NCI-H1436 treated with DMSO at 0.1 percent for 48 hours (cell line): ENCODE results near the gene HOXC4.
"Not testable (repeated sequence)": the region's sequence is repeated elsewhere in the genome, so short reads cannot be mapped to it uniquely, and the experiment has no call there.

Experiments used
- DNase-seq: peaks from one replicate; lab custom pipeline; 2025; lab: John Stamatoyannopoulos, UW

Gene HOXC4

DNA sequence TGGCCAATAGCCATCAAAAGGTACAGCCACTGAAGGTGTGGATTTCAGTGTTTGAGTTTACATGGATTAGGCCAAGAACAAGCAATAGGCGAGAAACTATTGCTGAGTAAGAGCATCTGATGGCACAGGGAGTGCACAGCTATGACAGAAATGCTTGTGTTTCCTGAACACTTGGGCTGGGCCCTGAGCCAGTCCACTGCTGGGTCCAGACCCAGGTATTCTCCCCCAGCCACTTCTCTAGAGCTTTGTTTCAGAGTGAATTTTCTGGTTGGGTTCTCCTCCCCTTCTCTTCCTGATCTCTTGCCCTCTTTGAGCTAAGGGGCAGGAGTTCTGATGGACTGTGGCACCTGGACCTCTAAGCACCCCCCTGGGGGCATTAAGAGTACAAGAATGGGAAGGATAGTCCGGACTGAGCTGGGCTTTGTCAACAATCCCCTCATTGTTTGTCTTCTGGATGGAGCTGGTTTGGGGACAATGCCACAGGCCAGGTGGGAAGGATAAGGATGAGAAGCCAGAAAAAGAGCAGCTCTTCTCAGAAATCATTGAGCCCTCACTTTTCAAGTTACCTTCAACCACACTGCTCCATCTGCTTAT lies 12.4 kb upstream of the HOXC4 start:
- no peak for DNase-seq

GRCh38 chr12:54042033-54042432 lies 11.6 kb upstream of the HOXC4 start:
- DNase-seq = not testable (repeated sequence)

DNA sequence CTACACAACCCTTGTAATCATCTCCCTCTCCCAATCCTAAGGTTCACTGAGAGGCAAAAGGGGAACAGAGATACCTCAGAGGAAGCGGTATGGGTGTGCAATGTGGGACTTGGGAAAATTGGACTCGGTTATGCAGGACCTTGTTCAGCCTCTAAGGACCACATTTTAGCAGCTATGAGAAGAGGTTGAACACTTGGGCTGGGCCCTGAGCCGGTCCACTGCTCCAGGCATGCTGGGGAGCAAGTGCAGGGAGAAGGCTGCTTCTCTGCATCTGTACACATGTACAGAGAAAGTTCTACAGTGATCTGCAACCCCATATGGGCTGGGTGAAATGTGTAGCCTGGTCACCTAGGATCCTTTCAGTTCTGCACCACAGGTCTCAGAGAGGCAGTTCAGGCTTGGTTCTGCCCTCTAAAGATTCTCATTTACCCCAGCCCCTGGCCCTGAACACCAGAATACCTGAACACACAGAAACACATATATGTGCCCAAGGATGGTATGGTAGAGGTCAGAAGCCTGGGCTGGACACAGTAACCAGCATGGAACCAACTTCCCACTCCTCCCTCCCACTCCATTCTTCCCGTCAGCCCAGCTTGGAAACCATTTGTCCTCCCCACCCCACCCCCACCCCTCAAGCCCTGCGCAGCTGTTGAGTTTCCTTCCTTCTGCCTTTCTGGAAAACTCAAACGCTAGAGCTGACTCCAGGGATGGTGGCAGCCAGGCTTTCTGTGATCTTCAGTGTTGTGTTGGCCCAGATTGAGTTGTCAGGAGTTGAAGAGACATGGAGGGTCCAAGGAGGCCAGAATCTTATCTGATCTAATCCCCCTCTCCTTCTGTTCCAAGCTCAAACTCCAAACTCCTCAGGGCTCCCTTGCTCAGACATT lies 10.4 kb upstream of the HOXC4 start:
- DNase-seq = no peak

- no peak for DNase-seq
Observed at GRCh38 chr12:54044425-54045103, 9.1 kb upstream of the HOXC4 start.

DNA sequence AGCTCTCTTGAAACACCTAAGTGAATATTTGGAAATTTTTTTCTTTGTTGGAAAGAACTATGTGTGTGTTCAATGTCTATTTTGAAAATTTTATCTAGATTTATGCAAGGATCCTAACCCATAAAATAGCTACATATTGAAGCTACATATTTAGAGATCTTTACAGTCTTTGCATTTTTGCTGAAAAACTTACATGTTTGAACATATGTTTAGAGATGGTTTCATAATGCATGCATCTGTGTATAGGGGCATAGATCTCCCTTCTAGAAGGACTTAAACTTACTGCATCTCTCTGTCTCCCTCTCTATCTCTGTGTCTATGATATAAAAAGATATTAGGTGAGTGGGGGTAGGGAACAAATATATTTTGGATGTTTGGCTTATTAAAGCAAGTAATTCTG lies 8.2 kb upstream of the HOXC4 start:
- DNase-seq = no peak

GRCh38 chr12:54045868-54046521 lies 7.6 kb upstream of the HOXC4 start:
- no peak for DNase-seq

DNA sequence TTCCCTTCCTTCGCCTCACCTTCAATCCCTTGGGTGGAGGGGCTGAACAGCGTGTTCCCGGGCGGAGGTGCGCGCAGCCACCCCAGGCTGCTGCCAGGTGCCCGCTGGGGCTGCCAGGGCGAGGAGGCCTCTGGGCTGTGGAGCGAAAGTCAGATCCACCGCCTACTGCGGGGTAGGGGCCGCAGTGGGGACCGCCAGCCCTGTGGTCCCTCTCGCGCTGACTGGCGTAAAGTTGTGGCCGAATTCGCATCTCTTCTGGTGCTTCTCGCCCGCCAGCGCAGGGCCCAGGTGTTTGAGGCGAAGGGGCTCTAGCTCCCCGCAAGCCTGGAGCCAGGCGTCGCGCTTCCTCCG lies 6.9 kb upstream of the HOXC4 start:
- no peak for DNase-seq

- DNase-seq = no peak
Observed at GRCh38 chr12:54047160-54047963, 6.3 kb upstream of the HOXC4 start.

GRCh38 chr12:54047964-54048303 lies 5.7 kb upstream of the HOXC4 start:
- no peak for DNase-seq

DNA sequence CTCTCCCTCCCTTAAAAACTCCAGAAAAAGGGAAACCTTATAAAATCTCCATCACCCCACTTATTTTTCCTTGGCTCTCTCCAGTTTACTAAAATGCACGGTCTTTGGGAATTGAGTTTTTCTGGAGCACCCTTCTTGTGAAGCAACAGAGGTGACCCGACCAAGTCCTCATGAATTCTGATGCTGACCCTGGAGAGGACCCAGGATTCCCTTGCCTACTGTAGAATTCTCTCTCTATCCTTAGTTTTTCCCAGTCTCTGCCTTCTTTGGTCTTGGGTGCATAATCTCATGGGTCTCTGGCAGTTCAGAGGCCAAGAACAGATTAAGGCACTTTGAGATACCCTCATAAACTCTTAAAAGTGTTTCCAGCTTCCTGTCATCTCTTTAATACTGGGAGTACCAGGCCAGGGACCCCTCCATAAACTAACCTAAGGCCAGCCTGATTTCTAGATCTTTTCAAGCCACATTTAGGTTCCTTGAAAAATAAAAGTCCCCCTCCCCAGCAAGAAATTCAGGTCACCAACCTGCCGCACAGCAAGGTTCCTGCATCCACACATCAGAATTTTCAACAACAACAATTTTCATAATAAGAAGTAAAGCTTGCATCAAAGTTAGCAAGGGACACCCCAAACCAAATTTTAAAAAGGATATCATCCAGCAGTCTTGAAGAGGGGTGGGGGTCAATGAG lies 5.1 kb upstream of the HOXC4 start:
- no peak for DNase-seq

- no peak for DNase-seq
Observed at GRCh38 chr12:54049108-54049507, 4.5 kb upstream of the HOXC4 start.

DNA sequence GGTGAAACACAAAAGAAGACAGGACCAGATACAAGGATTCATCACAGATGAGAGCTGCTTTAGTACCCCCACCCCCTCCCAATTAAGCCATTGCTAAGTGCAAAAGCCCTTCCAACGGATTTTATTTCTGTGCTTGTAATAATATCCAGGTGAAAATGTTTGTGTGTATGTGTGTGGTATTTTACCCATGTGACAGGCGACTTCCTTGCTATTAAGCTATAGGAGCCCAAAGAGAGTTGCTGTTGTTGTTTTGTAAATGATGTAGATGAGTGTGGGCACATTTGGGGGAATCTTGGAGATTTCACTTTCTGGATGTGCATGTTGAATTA lies 3.2 kb upstream of the HOXC4 start:
- DNase-seq = no peak

DNA sequence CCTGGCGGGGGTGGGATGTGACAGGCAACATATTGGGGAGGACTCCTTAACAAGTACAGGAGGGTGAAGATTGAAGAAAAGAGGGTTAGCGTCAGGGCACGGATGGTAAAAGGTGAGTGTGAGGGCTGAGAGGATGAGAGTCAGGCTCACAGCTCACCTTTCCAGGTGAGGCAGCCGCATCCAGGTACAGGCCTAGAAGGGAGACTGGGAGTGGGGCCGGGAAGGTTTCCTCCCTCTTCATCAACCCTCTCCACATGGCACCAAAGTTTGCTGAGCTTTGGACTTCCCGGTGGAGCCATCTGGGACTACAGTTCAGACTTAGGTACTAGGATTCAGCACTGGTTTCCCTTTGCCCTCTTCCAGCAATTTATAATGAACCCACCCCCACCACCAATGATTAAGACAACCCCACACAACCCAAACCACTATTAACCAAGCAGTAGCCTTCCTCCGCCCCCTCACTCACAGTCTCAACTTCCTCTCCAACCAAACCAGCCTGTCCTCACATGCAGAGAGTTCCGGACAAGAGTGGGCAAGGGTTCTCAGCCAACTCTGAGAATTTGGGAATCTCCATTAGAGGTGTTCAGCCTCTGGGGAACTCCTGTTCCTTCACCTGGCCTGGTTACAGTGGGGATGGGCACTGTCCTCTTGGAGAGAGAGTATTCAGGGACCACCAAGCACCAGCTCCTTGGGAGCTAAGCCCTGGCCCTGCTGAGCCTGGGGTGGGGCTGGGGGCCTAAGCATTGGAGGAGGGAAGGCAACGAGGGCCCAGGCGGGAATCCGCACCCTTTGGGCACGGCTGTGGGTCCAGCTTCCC lies 2.4 kb upstream of the HOXC4 start:
- no peak for DNase-seq

DNA sequence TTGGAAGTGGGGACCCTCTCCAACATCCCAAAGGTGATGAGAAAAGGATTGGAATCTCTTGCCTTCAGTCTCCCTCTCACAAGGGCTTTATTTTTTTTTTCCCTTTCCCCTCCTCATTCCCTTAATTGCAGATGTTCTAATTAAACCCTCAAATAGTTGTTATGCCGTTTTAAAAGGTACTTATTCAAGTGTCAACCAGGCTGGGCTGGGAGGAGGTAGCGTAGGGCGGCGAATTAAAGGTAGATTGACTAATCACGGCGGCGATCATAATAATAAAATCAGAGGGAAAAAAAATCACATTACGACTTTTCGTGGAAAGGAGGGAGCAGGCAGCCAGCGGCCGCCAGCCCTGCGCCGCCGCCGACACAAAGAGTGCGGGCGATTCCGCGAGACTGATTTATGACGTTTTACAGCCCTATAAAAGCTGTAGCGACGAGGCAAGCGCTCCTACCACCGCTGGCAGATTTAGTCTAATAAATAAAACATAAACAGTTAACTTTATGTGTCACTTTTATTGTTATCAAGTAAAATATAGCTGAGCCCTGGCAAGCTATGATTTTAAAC lies 1.7 kb upstream of the HOXC4 start:
- no peak for DNase-seq

DNA sequence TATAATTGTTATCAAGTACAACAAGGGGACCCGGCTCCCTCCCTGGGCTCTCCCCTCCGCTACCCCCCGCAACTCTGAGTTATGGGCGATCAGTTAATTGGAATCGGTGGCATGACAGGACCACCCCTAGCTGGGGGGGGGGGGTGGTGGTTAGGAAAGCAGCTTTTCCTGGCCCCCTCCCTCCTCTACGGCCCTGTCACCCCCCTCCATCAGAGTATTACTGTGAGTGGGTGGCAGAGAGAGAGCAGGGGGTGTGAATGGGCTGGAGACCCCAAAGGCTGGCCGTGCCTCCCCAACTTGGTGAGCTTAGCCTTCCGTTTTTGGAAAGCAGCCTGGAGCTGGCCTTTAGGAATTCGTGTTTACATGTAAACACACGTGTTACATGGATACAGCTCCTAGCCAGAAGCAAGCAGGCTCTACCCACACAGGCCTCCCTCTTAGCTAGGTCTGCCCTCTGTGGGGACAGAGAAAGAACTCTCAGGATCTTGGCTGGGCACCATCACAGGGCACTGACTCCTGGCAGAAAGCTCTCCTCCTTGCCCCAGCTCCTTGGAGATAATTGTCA lies 1.1 kb upstream of the HOXC4 start:
- DNase-seq = no peak

DNA sequence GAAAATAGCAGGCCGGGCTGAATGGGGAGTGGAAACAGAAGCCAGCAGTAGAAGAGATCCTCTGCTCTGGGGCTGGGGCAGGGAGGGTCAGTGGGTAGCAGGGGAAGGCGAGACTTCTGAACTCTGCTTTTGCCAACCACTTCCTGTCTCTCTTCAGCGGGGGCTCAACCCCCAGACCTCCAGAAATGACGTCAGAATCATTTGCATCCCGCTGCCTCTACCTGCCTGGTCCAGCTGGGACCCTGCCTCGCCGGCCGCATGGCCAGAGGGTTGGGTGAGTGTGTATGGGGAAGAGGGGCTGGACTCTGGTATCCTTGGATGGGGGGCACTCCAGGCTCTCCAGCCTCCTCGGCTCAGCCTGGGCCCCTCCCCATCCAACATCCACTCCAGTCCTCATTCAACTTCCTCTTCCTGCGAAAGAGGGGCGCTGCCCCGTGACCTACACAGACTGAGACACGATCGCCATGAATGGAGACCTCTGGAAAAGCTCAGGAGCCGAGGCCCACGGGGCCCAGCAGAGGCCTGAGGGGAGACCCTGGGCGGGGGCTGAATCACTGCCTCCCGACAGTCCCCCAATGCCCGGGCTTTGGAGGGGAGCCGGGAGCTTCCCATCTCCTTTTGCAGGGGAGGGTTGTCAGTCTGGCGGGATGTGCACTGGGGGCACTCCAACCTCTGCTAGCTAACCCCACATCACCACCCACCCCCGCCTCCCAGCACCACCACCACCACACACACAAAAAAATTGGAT lies 458 bp upstream of the HOXC4 start:
- DNase-seq = no peak

DNA sequence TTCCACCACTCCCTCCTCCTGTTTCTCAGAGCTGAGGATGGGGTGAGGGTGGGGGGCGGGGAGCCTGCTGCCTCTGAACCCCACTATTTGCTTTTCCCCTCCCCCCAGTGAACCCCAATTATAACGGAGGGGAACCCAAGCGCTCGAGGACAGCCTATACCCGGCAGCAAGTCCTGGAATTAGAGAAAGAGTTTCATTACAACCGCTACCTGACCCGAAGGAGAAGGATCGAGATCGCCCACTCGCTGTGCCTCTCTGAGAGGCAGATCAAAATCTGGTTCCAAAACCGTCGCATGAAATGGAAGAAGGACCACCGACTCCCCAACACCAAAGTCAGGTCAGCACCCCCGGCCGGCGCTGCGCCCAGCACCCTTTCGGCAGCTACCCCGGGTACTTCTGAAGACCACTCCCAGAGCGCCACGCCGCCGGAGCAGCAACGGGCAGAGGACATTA lies 1.1 kb downstream of the HOXC4 start:
- no peak for DNase-seq

GRCh38 chr12:54055552-54055951 lies 1.9 kb downstream of the HOXC4 start:
- no peak for DNase-seq

- no peak for DNase-seq
Observed at GRCh38 chr12:54056110-54056509, 2.5 kb downstream of the HOXC4 start.
